Sigmoid colon (tissue), 7 donors: ENCODE results near the gene CD226. TPM values are rescaled to one million over a fixed set of nuclear protein-coding genes. Genes with fewer than 3 reads are reported as not detected.
"Not testable (repeated sequence)": the region's sequence is repeated elsewhere in the genome, so short reads cannot be mapped to it uniquely, and the experiment has no call there.

Source experiments
- DNase-seq: peaks from one replicate; pipeline ENCODE4 v3.0.0-alpha.2; 2019
- H3K27ac ChIP-seq, 4 donors: fragments of 200-600 bp; sonication (generic); one replicate each; pipeline ENCODE4 v1.5.1; 2016 to 2019; ENCODE audit warnings: mild to moderate bottlenecking in 1 of 4
- H3K27me3 ChIP-seq, 3 donors: fragments of 200-600 bp; sonication (generic); one replicate each; pipeline ENCODE4 v1.5.1; 2019; ENCODE audit warnings: mild to moderate bottlenecking in 1 of 3
- H3K36me3 ChIP-seq, 4 donors: fragments of 200-600 bp; sonication (generic); one replicate each; pipeline ENCODE4 v1.5.1; 2016 to 2019
- H3K4me1 ChIP-seq, 4 donors: fragments of 200-600 bp; sonication (generic); one replicate each; pipeline ENCODE4 v1.5.1; 2017 to 2019
- H3K4me3 ChIP-seq, 4 donors: fragments of 200-600 bp; sonication (generic); one replicate each; pipeline ENCODE4 v1.5.1; 2017 to 2019; ENCODE audit warnings: mild to moderate bottlenecking in 2 of 4, moderate library complexity in 1 of 4
- H3K9me3 ChIP-seq, 4 donors: fragments of 200-600 bp in 3 of 4; sonication (generic) in 3 of 4; one replicate each; pipeline versions ENCODE4 v1.5.1 to v1.6.1; 2013 to 2019
- CTCF ChIP-seq, 4 experiments: fragments of 450-650 bp in 3 of 4; fragments of 200-600 bp in 1 of 4; IDR thresholded peaks; one replicate each; pipeline ENCODE4 v1.5.1; 2016 to 2019; ENCODE audit warnings: antibody characterized with exemption in 4 of 4, mild to moderate bottlenecking in 3 of 4, moderate library complexity in 2 of 4
- EP300 ChIP-seq, 4 donors: sonication (generic); formaldehyde crosslinking; IDR thresholded peaks; one replicate each; pipeline ENCODE4 v1.6.1; 2017; ENCODE audit warnings: antibody characterized with exemption in 4 of 4
- POLR2A ChIP-seq, 2 donors: fragments of 450-650 bp; IDR thresholded peaks; one replicate each; pipeline ENCODE4 v1.6.1; 2016; ENCODE audit warnings: antibody characterized with exemption in 2 of 2, mild to moderate bottlenecking in 2 of 2, moderate library complexity in 2 of 2
- POLR2AphosphoS5 ChIP-seq, 4 donors: sonication (generic); formaldehyde crosslinking; IDR thresholded peaks; one replicate each; pipeline ENCODE4 v1.6.1; 2017; ENCODE audit warnings: antibody characterized with exemption in 4 of 4
- WGBS, 2 donors: extraction: QIAGEN DNeasy Blood & Tissue Kit; methylation state at CpG; one replicate each; pipeline ENCODE4 v1.1.7; 2013; 5-methylcytosine and 5-hydroxymethylcytosine counted together
- intact Hi-C: fragments of 100-400 bp; cut with DNase I; formaldehyde crosslinking; loops from one replicate; pipeline ENCODE4 v1.15.1; 2023
- polyA plus RNA-seq, 3 donors: library from polyadenylated mRNA; stranded (reverse); fragments of 200-250 nt; gene quantifications; one replicate each; pipeline ENCODE4 v1.2.3, GENCODE V29; 2013
- total RNA-seq, 4 donors: library from RNA; depleted of rRNA; stranded (reverse); fragments of >200 nt; gene quantifications; one replicate each; pipeline ENCODE4 v1.1.0, GENCODE V29; 2016
- donor health status: healthy with polysubstance abuse.
- donor health status: Bipolar disorder and iron deficiency.
- donor health status: healthy.

CD226 gene
- total and polyA plus RNA-seq, 7 donors, result under 0.01 to 2.4 (median 0.55) TPM

GRCh38 chr18:69908838-69909237, 38.8 kb downstream of the CD226 start:
- Histone ChIP-seq H3K27me3 (no peaks in the 10 kb centered on the region), H3K9me3 (no peaks in the 10 kb centered on the region), H3K4me3 (no peak overlapping the region), H3K27ac (no peak overlapping the region), H3K36me3 (no peaks in the 10 kb centered on the region), H3K4me1 (no peaks in the 10 kb centered on the region)
- intact Hi-C loops, result no loop called here
- no peak for TF ChIP-seq CTCF (IDR thresholded peaks at IDR 0.05)
- TF ChIP-seq EP300 (IDR thresholded peaks at IDR 0.05), result no peak
- TF ChIP-seq POLR2AphosphoS5 (IDR thresholded peaks at IDR 0.05), result no peak
- no peak for TF ChIP-seq POLR2A (IDR thresholded peaks at IDR 0.05)
- no peak for DNase-seq

- no peak for TF ChIP-seq EP300 (IDR thresholded peaks at IDR 0.05)
- TF ChIP-seq POLR2A (IDR thresholded peaks at IDR 0.05), result no peak
- no peak for TF ChIP-seq POLR2AphosphoS5 (IDR thresholded peaks at IDR 0.05)
- TF ChIP-seq CTCF (IDR thresholded peaks at IDR 0.05), result no peak
- Histone ChIP-seq H3K4me1 (no peaks in the 10 kb centered on the region), H3K27me3 (no peaks in the 10 kb centered on the region), H3K36me3 (no peaks in the 10 kb centered on the region), H3K4me3 (no peak overlapping the region), H3K9me3 (no peaks in the 10 kb centered on the region), H3K27ac (no peak overlapping the region)
- no peak for DNase-seq
- intact Hi-C loops, result no loop called here
- WGBS, 2 donors, result 95% methylated on average over 7 of the region's 7 CpGs
Observed at GRCh38 chr18:69906765-69907164, 40.9 kb downstream of the CD226 start.

- no peak for DNase-seq
- TF ChIP-seq POLR2AphosphoS5 (IDR thresholded peaks at IDR 0.05), result no peak
- no peak for TF ChIP-seq CTCF (IDR thresholded peaks at IDR 0.05)
- no peak for TF ChIP-seq POLR2A (IDR thresholded peaks at IDR 0.05)
- TF ChIP-seq EP300 (IDR thresholded peaks at IDR 0.05), result no peak
- WGBS, 2 donors, result 83 to 90% methylated on average over 2 of the region's 2 CpGs
- Histone ChIP-seq H3K27ac (no peak overlapping the region), H3K27me3 (no peaks in the 10 kb centered on the region), H3K4me3 (no peak overlapping the region), H3K4me1 (no peaks in the 10 kb centered on the region), H3K9me3 (no peaks in the 10 kb centered on the region), H3K36me3 (no peaks in the 10 kb centered on the region)
- intact Hi-C loops, result no loop called here
Observed at GRCh38 chr18:69900941-69901340, 46.7 kb downstream of the CD226 start.

- H3K9me3 ChIP-seq, intact Hi-C loops, H3K4me3 ChIP-seq, H3K27me3 ChIP-seq, DNase-seq, H3K4me1 ChIP-seq, H3K36me3 ChIP-seq, H3K27ac ChIP-seq: not testable (repeated sequence)
- 74 to 86% methylated on average over 4 of the region's 4 CpGs for WGBS, 2 donors
Observed at GRCh38 chr18:69899154-69899923, 48.3 kb downstream of the CD226 start.

- DNase-seq, result no peak
- H3K4me3 ChIP-seq, result no peak overlapping the region
- no peak for TF ChIP-seq POLR2AphosphoS5 (IDR thresholded peaks at IDR 0.05)
- TF ChIP-seq CTCF (IDR thresholded peaks at IDR 0.05), result no peak
- TF ChIP-seq POLR2A (IDR thresholded peaks at IDR 0.05), result no peak
- TF ChIP-seq EP300 (IDR thresholded peaks at IDR 0.05), result no peak
- H3K36me3 ChIP-seq, result no peaks in the 10 kb centered on the region
- 65 to 68% methylated on average over 11 of the region's 11 CpGs for WGBS, 2 donors
- H3K4me1 ChIP-seq, result no peaks in the 10 kb centered on the region
- no peak overlapping the region for H3K27ac ChIP-seq
- H3K9me3 ChIP-seq, result no peaks in the 10 kb centered on the region
- intact Hi-C loops, result no loop called here
- no peaks in the 10 kb centered on the region for H3K27me3 ChIP-seq
Observed at GRCh38 chr18:69898241-69898861, 49.3 kb downstream of the CD226 start.
